ENCODE results near the gene SLITRK1.

The SLITRK1 gene

GRCh38 chr13:83881917-83882605, at the start of gene SLITRK1:
Gene SLITRK1, minus strand, starts transcription at chr13:83882474. Its CDS starts 967 bp downstream, at chr13:83881507.
- H3K4me3 ChIP-seq (ENCODE audit: low read length), result peak within 1 kb of the TSS; percentile 36
- no peak for TF ChIP-seq CTCF (IDR thresholded peaks at IDR 0.05; ENCODE audit: insufficient read depth, low read depth, low read length, missing control alignments)
- DNase-seq (ENCODE audit: low read depth), result peak; percentile 71

- TF ChIP-seq CTCF (IDR thresholded peaks at IDR 0.05; ENCODE audit: insufficient read depth, low read depth, low read length, missing control alignments), result no peak
- peak; percentile 24 for DNase-seq (ENCODE audit: low read depth)
- H3K4me3 ChIP-seq (ENCODE audit: low read length), result no peak overlapping the region
Measured at GRCh38 chr13:83929157-83929556, 46.9 kb upstream of the SLITRK1 start.

GRCh38 chr13:83919775-83920174, 37.5 kb upstream of the SLITRK1 start:
- TF ChIP-seq CTCF (IDR thresholded peaks at IDR 0.05; ENCODE audit: insufficient read depth, low read depth, low read length, missing control alignments), result no peak
- no peak for DNase-seq (ENCODE audit: low read depth)
- H3K4me3 ChIP-seq (ENCODE audit: low read length), result no peak overlapping the region

- no peak overlapping the region for H3K4me3 ChIP-seq (ENCODE audit: low read length)
- no peak for DNase-seq (ENCODE audit: low read depth)
- TF ChIP-seq CTCF (IDR thresholded peaks at IDR 0.05; ENCODE audit: insufficient read depth, low read depth, low read length, missing control alignments), result no peak
Measured at GRCh38 chr13:83914368-83914767, 32.1 kb upstream of the SLITRK1 start.

GRCh38 chr13:83907196-83907989, 25.1 kb upstream of the SLITRK1 start:
- no peak overlapping the region for H3K4me3 ChIP-seq (ENCODE audit: low read length)
- DNase-seq (ENCODE audit: low read depth), result no peak
- TF ChIP-seq CTCF (IDR thresholded peaks at IDR 0.05; ENCODE audit: insufficient read depth, low read depth, low read length, missing control alignments), result no peak

- TF ChIP-seq CTCF (IDR thresholded peaks at IDR 0.05; ENCODE audit: insufficient read depth, low read depth, low read length, missing control alignments), result no peak
- no peak overlapping the region for H3K4me3 ChIP-seq (ENCODE audit: low read length)
- no peak for DNase-seq (ENCODE audit: low read depth)
Measured at GRCh38 chr13:83906240-83906820, 24.1 kb upstream of the SLITRK1 start.

Measured in epithelial cell of esophagus (primary cell).